HG03469 (cell line): ENCODE data around the gene TREML4.

Experiments
- ATAC-seq: cut with Tn5 transposase; IDR thresholded peaks from one replicate; pipeline ENCODE4 v1.9.1; 2021; ENCODE audit warnings: mild to moderate bottlenecking, moderate library complexity, moderate number of reproducible peaks; ENCODE audit not compliant: unreplicated experiment

The TREML4 gene

GRCh38 chr6:41252401-41253169 lies 24.4 kb downstream of the TREML4 start:
- ATAC-seq = no peak

- ATAC-seq = no peak
These were observed 27.0 kb downstream of the TREML4 start for GRCh38 chr6:41255110-41255509.

GRCh38 chr6:41255638-41256246 lies 27.6 kb downstream of the TREML4 start:
- ATAC-seq = no peak

GRCh38 chr6:41256383-41256782 lies 28.2 kb downstream of the TREML4 start:
- peak; percentile 77 for ATAC-seq

- no peak for ATAC-seq
These were observed 29.4 kb downstream of the TREML4 start for GRCh38 chr6:41257369-41258195.

- no peak for ATAC-seq
These were observed 30.0 kb downstream of the TREML4 start for GRCh38 chr6:41258196-41258493.

GRCh38 chr6:41262401-41262800 lies 34.3 kb downstream of the TREML4 start:
- no peak for ATAC-seq

- no peak for ATAC-seq
These were observed 35.1 kb downstream of the TREML4 start for GRCh38 chr6:41263267-41263666.

GRCh38 chr6:41266541-41266940 lies 38.4 kb downstream of the TREML4 start:
- ATAC-seq = no peak

- ATAC-seq = no peak
These were observed 40.3 kb downstream of the TREML4 start for GRCh38 chr6:41268478-41268877.

GRCh38 chr6:41269166-41269565 lies 41.0 kb downstream of the TREML4 start:
- no peak for ATAC-seq

- ATAC-seq = no peak
These were observed 41.6 kb downstream of the TREML4 start for GRCh38 chr6:41269716-41270115.

- no peak for ATAC-seq
These were observed 43.8 kb downstream of the TREML4 start for GRCh38 chr6:41271901-41272395.

GRCh38 chr6:41272591-41273240 lies 44.6 kb downstream of the TREML4 start:
- no peak for ATAC-seq

- ATAC-seq = no peak
These were observed 45.6 kb downstream of the TREML4 start for GRCh38 chr6:41273714-41274113.

GRCh38 chr6:41274256-41274655 lies 46.1 kb downstream of the TREML4 start:
- no peak for ATAC-seq

- ATAC-seq = no peak
These were observed 47.3 kb downstream of the TREML4 start for GRCh38 chr6:41275489-41275888.

- no peak for ATAC-seq
These were observed 49.5 kb downstream of the TREML4 start for GRCh38 chr6:41277605-41278004.

GRCh38 chr6:41278699-41279405 lies 50.7 kb downstream of the TREML4 start:
- ATAC-seq = no peak

GRCh38 chr6:41280381-41281057 lies 52.4 kb downstream of the TREML4 start:
- ATAC-seq = no peak
